CD8-positive, alpha-beta memory T cell (primary cell): ENCODE results near the gene AR. TPM values are rescaled to one million over a fixed set of nuclear protein-coding genes. Genes with fewer than 3 reads are reported as not detected.

Experiments used
- CTCF ChIA-PET: fragments of 350-600 bp; sonication (Branson Sonifier 250); formaldehyde crosslinking; loops from one replicate; lab custom pipeline; 2021; ENCODE audit warnings: antibody characterized with exemption; lab: Charles Lee
- POLR2A ChIA-PET: fragments of 350-600 bp; sonication (Branson Sonifier 250); formaldehyde crosslinking; loops from one replicate; lab custom pipeline; 2021; ENCODE audit warnings: antibody characterized with exemption; lab: Charles Lee
- DNase-seq, 5 donors: peaks; one replicate each; pipeline versions ENCODE4 v3.0.0 to v3.0.0-alpha.2; 2020 to 2022; ENCODE audit warnings: mixed read lengths in 1 of 5
- H3K27ac ChIP-seq: one replicate; pipeline ENCODE4 v1.7.0; 2013; ENCODE audit warnings: low read depth, mild to moderate bottlenecking, low read length, moderate library complexity
- H3K27me3 ChIP-seq: 2 replicates; pipeline ENCODE4 v1.7.0; 2013; ENCODE audit warnings: low read length, mild to moderate bottlenecking; ENCODE audit not compliant: insufficient read depth, poor library complexity, severe bottlenecking
- H3K36me3 ChIP-seq: 2 replicates; pipeline ENCODE4 v1.7.0; 2013; ENCODE audit warnings: mild to moderate bottlenecking, low read length, moderate library complexity; ENCODE audit not compliant: insufficient read depth
- H3K4me1 ChIP-seq: 2 replicates; pipeline ENCODE4 v1.7.0; 2013; ENCODE audit warnings: mild to moderate bottlenecking, low read length, moderate library complexity; ENCODE audit not compliant: insufficient read depth
- H3K4me3 ChIP-seq: 2 replicates; pipeline ENCODE4 v1.7.0; 2013; ENCODE audit warnings: mild to moderate bottlenecking, low read length
- H3K9me3 ChIP-seq: 2 replicates; pipeline ENCODE4 v1.7.0; 2013; ENCODE audit warnings: mild to moderate bottlenecking, low read length
- H3K27ac Mint-ChIP-seq, 8 donors: one replicate each; pipeline ENCODE4 v1.8.0; 2020 to 2021; ENCODE audit warnings: mixed read lengths in 8 of 8, mild to moderate bottlenecking in 6 of 8, inconsistent platforms in 3 of 8, moderate library complexity in 3 of 8
- H3K27me3 Mint-ChIP-seq, 2 donors: one replicate each; pipeline ENCODE4 v1.8.0; 2020 to 2021; ENCODE audit warnings: mixed read lengths in 2 of 2, mild to moderate bottlenecking in 1 of 2, moderate library complexity in 1 of 2
- H3K36me3 Mint-ChIP-seq, 3 donors: one replicate each; pipeline ENCODE4 v1.8.0; 2020 to 2021; ENCODE audit warnings: mixed read lengths in 3 of 3, inconsistent platforms in 1 of 3, mild to moderate bottlenecking in 1 of 3
- H3K4me1 Mint-ChIP-seq, 3 donors: one replicate each; pipeline ENCODE4 v1.8.0; 2020 to 2021; ENCODE audit warnings: mixed read lengths in 3 of 3, inconsistent platforms in 1 of 3, mild to moderate bottlenecking in 1 of 3
- H3K4me3 Mint-ChIP-seq, 7 donors: one replicate each; pipeline ENCODE4 v1.8.0; 2020 to 2021; ENCODE audit warnings: mixed read lengths in 7 of 7, mild to moderate bottlenecking in 6 of 7, moderate library complexity in 4 of 7, inconsistent platforms in 2 of 7
- H3K9me3 Mint-ChIP-seq, 5 donors: one replicate each; pipeline ENCODE4 v1.8.0; 2020 to 2022; ENCODE audit warnings: mixed read lengths in 5 of 5, mild to moderate bottlenecking in 3 of 5, moderate library complexity in 2 of 5, inconsistent platforms in 1 of 5
- polyA plus RNA-seq: library from polyadenylated mRNA; unstranded; fragments of 300-500 nt; fragmentation: Illumina TruSeq; gene quantifications from one replicate; pipeline ENCODE4 v1.2.3, GENCODE V29; 2021
- total RNA-seq, 2 experiments: library from RNA; stranded (reverse); gene quantifications; one replicate each; pipeline ENCODE4 v1.2.3, GENCODE V29; 2021

AR gene
- total and polyA plus RNA-seq, 3 experiments from 2014 or later, result not detected

GRCh38 chrX:67604979-67605703 is 61.3 kb downstream of the AR start:
- DNase-seq, result no peak
- Mint-ChIP-seq H3K4me3 (no peak overlapping the region), H3K4me1 (no peaks in the 10 kb centered on the region), H3K36me3 (no peaks in the 10 kb centered on the region), H3K27me3 (no peaks in the 10 kb centered on the region), H3K9me3 (no peaks in the 10 kb centered on the region), H3K27ac (no peak overlapping the region)
- CTCF ChIA-PET, result no interaction called here
- Histone ChIP-seq H3K9me3 (no peaks in the 10 kb centered on the region), H3K36me3 (no peaks in the 10 kb centered on the region), H3K27me3 (no peaks in the 10 kb centered on the region), H3K4me3 (no peak overlapping the region), H3K27ac (no peak overlapping the region), H3K4me1 (no peaks in the 10 kb centered on the region)
- POLR2A ChIA-PET, result no interaction called here

- no peak overlapping the region for H3K27ac ChIP-seq
- CTCF ChIA-PET, result no interaction called here
- no peaks in the 10 kb centered on the region for H3K9me3 Mint-ChIP-seq
These were observed 63.6 kb downstream of the AR start for GRCh38 chrX:67607466-67607865.

GRCh38 chrX:67610282-67610681 is 66.5 kb downstream of the AR start:
- Histone ChIP-seq H3K9me3 (no peaks in the 10 kb centered on the region), H3K4me3 (no peak overlapping the region), H3K36me3 (no peaks in the 10 kb centered on the region), H3K27me3 (no peaks in the 10 kb centered on the region), H3K27ac (no peak overlapping the region), H3K4me1 (no peaks in the 10 kb centered on the region)
- H3K4me3 Mint-ChIP-seq, result no peak overlapping the region
- H3K27ac Mint-ChIP-seq, result no peak overlapping the region
- H3K36me3 Mint-ChIP-seq, result no peaks in the 10 kb centered on the region
- no peak for DNase-seq
- POLR2A ChIA-PET, result no interaction called here
- H3K9me3 Mint-ChIP-seq, result peaks cover 4 to 12% (median 7%) of the 10 kb centered on the region in 5 donors
- H3K27me3 Mint-ChIP-seq, result peaks cover 0 to 3% of the 10 kb centered on the region in 2 donors
- no peaks in the 10 kb centered on the region for H3K4me1 Mint-ChIP-seq
- CTCF ChIA-PET, result no interaction called here

More at GRCh38 chrX:67607466-67607865, 63.6 kb downstream of the AR start:
- Histone ChIP-seq H3K9me3 (no peaks in the 10 kb centered on the region), H3K4me3 (no peak overlapping the region), H3K4me1 (no peaks in the 10 kb centered on the region), H3K36me3 (no peaks in the 10 kb centered on the region), H3K27me3 (no peaks in the 10 kb centered on the region)
- H3K27me3 Mint-ChIP-seq, result no peaks in the 10 kb centered on the region
- no peaks in the 10 kb centered on the region for H3K36me3 Mint-ChIP-seq
- DNase-seq, result no peak
- no peaks in the 10 kb centered on the region for H3K4me1 Mint-ChIP-seq
- no peak overlapping the region for H3K4me3 Mint-ChIP-seq
- H3K27ac Mint-ChIP-seq, result no peak overlapping the region
- POLR2A ChIA-PET, result no interaction called here

GRCh38 chrX:67612231-67612630 is 68.4 kb downstream of the AR start:
- no peak for DNase-seq
- peaks cover 4 to 12% (median 7%) of the 10 kb centered on the region in 5 donors for H3K9me3 Mint-ChIP-seq
- H3K27me3 ChIP-seq, result no peaks in the 10 kb centered on the region
- H3K27ac ChIP-seq, result no peak overlapping the region
- no peaks in the 10 kb centered on the region for H3K4me1 Mint-ChIP-seq
- peaks cover 0 to 3% of the 10 kb centered on the region in 2 donors for H3K27me3 Mint-ChIP-seq
- POLR2A ChIA-PET, result no interaction called here
- H3K4me3 Mint-ChIP-seq, result no peak overlapping the region
- H3K36me3 Mint-ChIP-seq, result no peaks in the 10 kb centered on the region
- no peaks in the 10 kb centered on the region for H3K9me3 ChIP-seq
- H3K4me1 ChIP-seq, result no peaks in the 10 kb centered on the region
- no peak overlapping the region for H3K27ac Mint-ChIP-seq
- H3K36me3 ChIP-seq, result no peaks in the 10 kb centered on the region
- H3K4me3 ChIP-seq, result no peak overlapping the region
- CTCF ChIA-PET, result no interaction called here

GRCh38 chrX:67613366-67613765 is 69.5 kb downstream of the AR start:
- H3K4me3 Mint-ChIP-seq, result no peak overlapping the region
- no peak for DNase-seq
- H3K27ac Mint-ChIP-seq, result no peak overlapping the region
- no peaks in the 10 kb centered on the region for H3K4me1 ChIP-seq
- peaks cover 0 to 3% of the 10 kb centered on the region in 2 donors for H3K27me3 Mint-ChIP-seq
- H3K4me3 ChIP-seq, result no peak overlapping the region
- no peak overlapping the region for H3K27ac ChIP-seq
- no peaks in the 10 kb centered on the region for H3K4me1 Mint-ChIP-seq
- H3K36me3 ChIP-seq, result no peaks in the 10 kb centered on the region
- H3K9me3 ChIP-seq, result no peaks in the 10 kb centered on the region
- POLR2A ChIA-PET, result no interaction called here
- peaks cover 4 to 12% (median 7%) of the 10 kb centered on the region in 5 donors for H3K9me3 Mint-ChIP-seq
- H3K27me3 ChIP-seq, result no peaks in the 10 kb centered on the region
- CTCF ChIA-PET, result no interaction called here
- no peaks in the 10 kb centered on the region for H3K36me3 Mint-ChIP-seq

GRCh38 chrX:67613996-67614395 is 70.2 kb downstream of the AR start:
- no peaks in the 10 kb centered on the region for H3K36me3 ChIP-seq
- no peak for DNase-seq
- H3K27ac Mint-ChIP-seq, result no peak overlapping the region
- H3K27me3 ChIP-seq, result no peaks in the 10 kb centered on the region
- H3K36me3 Mint-ChIP-seq, result no peaks in the 10 kb centered on the region
- no peak overlapping the region for H3K4me3 Mint-ChIP-seq
- POLR2A ChIA-PET, result no interaction called here
- H3K27me3 Mint-ChIP-seq, result peaks cover 0 to 3% of the 10 kb centered on the region in 2 donors
- H3K4me3 ChIP-seq, result no peak overlapping the region
- CTCF ChIA-PET, result no interaction called here
- no peak overlapping the region for H3K27ac ChIP-seq
- H3K4me1 Mint-ChIP-seq, result no peaks in the 10 kb centered on the region
- no peaks in the 10 kb centered on the region for H3K4me1 ChIP-seq
- no peaks in the 10 kb centered on the region for H3K9me3 ChIP-seq
- H3K9me3 Mint-ChIP-seq, result peaks cover 4 to 12% (median 7%) of the 10 kb centered on the region in 5 donors

- no peaks in the 10 kb centered on the region for H3K4me1 Mint-ChIP-seq
- DNase-seq, result no peak
- Histone ChIP-seq H3K36me3 (no peaks in the 10 kb centered on the region), H3K4me1 (no peaks in the 10 kb centered on the region), H3K27ac (no peak overlapping the region), H3K27me3 (no peaks in the 10 kb centered on the region), H3K9me3 (no peaks in the 10 kb centered on the region), H3K4me3 (no peak overlapping the region)
- H3K36me3 Mint-ChIP-seq, result no peaks in the 10 kb centered on the region
- peaks cover 4 to 12% (median 7%) of the 10 kb centered on the region in 5 donors for H3K9me3 Mint-ChIP-seq
- peaks cover 0 to 3% of the 10 kb centered on the region in 2 donors for H3K27me3 Mint-ChIP-seq
- POLR2A ChIA-PET, result no interaction called here
- H3K27ac Mint-ChIP-seq, result no peak overlapping the region
- CTCF ChIA-PET, result no interaction called here
- H3K4me3 Mint-ChIP-seq, result no peak overlapping the region
These were observed 70.6 kb downstream of the AR start for GRCh38 chrX:67614423-67614822.

- H3K4me3 ChIP-seq, result no peak overlapping the region
- H3K27me3 ChIP-seq, result no peaks in the 10 kb centered on the region
- H3K9me3 ChIP-seq, result no peaks in the 10 kb centered on the region
- H3K4me1 ChIP-seq, result no peaks in the 10 kb centered on the region
- no peaks in the 10 kb centered on the region for H3K4me1 Mint-ChIP-seq
- H3K36me3 Mint-ChIP-seq, result no peaks in the 10 kb centered on the region
- peaks cover 2 to 7% (median 4%) of the 10 kb centered on the region in 5 donors for H3K9me3 Mint-ChIP-seq
- no peaks in the 10 kb centered on the region for H3K27me3 Mint-ChIP-seq
- CTCF ChIA-PET, result no interaction called here
- no peaks in the 10 kb centered on the region for H3K36me3 ChIP-seq
- no peak overlapping the region for H3K4me3 Mint-ChIP-seq
- POLR2A ChIA-PET, result no interaction called here
- no peak for DNase-seq
- H3K27ac ChIP-seq, result no peak overlapping the region
- H3K27ac Mint-ChIP-seq, result no peak overlapping the region
These were observed 75.4 kb downstream of the AR start for GRCh38 chrX:67619253-67619652.
